ENCODE results near the gene PLEKHG1. TPM values are rescaled to one million over a fixed set of nuclear protein-coding genes. Genes with fewer than 3 reads are reported as not detected.

Gene PLEKHG1
- total and polyA plus RNA-seq, 4 donors = 3.0 to 11.9 (median 5.2) TPM

DNA sequence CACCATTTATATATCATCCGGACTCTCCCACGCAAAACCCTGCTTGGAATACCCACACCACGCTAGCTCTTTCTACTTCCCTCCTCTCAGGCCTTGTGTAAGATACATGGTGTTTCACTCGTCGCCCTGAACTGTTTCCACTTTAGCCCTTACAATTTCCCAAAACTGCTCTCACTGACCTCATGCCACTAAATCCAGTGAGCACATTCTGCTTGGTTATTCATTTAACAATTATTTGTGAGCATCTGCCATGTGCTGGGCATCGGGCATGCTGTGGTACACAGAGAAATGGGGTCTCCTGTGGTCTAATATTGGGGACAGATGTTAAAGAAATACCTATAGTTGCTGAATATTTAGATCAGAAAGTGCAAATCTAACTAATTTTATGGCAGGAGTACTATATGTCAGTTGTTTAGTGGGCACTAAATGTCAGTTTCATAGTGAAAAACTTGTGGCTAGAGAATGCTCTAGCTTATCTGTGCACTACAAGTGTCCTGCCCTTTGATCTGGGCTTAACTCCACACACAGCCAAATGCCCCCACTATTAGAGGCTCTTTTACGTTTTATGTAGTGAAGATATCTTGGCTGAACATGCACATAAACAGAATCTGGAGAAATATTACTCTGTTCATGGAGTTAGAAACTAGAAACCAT lies 41.0 kb downstream of the PLEKHG1 start (continued):
- TF ChIP-seq, protein P1, sequence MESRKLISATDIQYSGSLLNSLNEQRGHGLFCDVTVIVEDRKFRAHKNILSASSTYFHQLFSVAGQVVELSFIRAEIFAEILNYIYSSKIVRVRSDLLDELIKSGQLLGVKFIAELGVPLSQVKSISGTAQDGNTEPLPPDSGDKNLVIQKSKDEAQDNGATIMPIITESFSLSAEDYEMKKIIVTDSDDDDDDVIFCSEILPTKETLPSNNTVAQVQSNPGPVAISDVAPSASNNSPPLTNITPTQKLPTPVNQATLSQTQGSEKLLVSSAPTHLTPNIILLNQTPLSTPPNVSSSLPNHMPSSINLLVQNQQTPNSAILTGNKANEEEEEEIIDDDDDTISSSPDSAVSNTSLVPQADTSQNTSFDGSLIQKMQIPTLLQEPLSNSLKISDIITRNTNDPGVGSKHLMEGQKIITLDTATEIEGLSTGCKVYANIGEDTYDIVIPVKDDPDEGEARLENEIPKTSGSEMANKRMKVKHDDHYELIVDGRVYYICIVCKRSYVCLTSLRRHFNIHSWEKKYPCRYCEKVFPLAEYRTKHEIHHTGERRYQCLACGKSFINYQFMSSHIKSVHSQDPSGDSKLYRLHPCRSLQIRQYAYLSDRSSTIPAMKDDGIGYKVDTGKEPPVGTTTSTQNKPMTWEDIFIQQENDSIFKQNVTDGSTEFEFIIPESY (IDR thresholded peaks at IDR 0.05) = peak; percentile 29
- TF ChIP-seq, protein P2, sequence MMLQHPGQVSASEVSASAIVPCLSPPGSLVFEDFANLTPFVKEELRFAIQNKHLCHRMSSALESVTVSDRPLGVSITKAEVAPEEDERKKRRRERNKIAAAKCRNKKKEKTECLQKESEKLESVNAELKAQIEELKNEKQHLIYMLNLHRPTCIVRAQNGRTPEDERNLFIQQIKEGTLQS (IDR thresholded peaks at IDR 0.05) = peak; percentile 74

DNA sequence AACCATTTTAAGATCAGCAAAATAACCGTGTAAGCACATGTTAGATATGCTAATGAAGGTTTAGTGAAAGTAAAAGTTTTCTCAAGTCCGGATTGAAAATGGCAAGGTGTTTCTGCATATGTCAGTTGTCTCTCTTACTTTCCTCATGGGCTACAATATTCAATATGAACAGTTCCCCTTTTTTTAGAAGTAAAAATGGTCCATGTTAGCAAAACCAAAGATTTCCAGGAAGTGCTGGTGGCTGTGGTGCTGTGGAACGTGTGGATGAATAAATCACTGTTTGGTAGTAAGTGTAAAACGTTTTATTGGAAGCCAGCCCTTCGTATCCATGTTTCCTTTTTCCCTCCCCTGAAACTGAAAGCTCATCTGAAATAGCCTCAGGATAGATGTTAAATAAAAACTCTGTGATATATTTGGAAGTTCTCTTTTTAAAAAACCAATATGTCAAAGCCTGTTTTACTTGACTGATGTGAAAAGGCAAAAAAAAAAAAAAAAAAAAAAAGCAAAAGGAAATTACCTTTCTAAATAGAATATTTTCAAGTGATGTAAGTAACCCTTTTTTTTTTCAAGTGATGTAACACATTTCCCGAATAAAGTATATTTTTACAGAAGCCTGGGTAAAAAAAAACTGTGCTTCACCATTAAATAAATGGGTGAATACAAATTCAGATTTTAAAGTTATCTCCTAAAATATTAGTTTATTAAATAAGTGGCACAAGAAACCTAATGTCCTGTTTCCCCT lies 41.9 kb downstream of the PLEKHG1 start:
- DNase-seq (ENCODE audit: low spot score) = no peak
- Histone ChIP-seq H3K27ac (ENCODE audit: low read depth in 1 of 2, low read length in 2 of 2) (peak overlapping the region; percentile 82 to 85), H3K27me3 (ENCODE audit: control insufficient read depth in 4 of 4, insufficient read depth in 4 of 4, low read length in 3 of 4) (no peaks in the 10 kb centered on the region), H3K9ac (ENCODE audit: low read depth in 1 of 2, low read length in 2 of 2) (peak overlapping the region; percentile 73 to 94), H3K4me3 (ENCODE audit: low read depth in 1 of 3, low read length in 3 of 3) (peak overlapping the region; percentile 26 to 59 (median 32)), H3K9me3 (ENCODE audit: control insufficient read depth in 4 of 4, low read length in 3 of 4) (no peaks in the 10 kb centered on the region), H3K36me3 (ENCODE audit: control insufficient read depth in 4 of 4, insufficient read depth in 3 of 4, low read depth in 1 of 4, low read length in 3 of 4) (no peaks in the 10 kb centered on the region), H3K4me1 (ENCODE audit: control insufficient read depth in 4 of 4, insufficient read depth in 4 of 4, low read length in 3 of 4) (peaks cover 5 to 29% (median 21%) of the 10 kb centered on the region in 4 donors)
- peak in 1 of 2 donors; percentile 20 for TF ChIP-seq RAD21 (IDR thresholded peaks at IDR 0.05)
- TF ChIP-seq, protein P3, sequence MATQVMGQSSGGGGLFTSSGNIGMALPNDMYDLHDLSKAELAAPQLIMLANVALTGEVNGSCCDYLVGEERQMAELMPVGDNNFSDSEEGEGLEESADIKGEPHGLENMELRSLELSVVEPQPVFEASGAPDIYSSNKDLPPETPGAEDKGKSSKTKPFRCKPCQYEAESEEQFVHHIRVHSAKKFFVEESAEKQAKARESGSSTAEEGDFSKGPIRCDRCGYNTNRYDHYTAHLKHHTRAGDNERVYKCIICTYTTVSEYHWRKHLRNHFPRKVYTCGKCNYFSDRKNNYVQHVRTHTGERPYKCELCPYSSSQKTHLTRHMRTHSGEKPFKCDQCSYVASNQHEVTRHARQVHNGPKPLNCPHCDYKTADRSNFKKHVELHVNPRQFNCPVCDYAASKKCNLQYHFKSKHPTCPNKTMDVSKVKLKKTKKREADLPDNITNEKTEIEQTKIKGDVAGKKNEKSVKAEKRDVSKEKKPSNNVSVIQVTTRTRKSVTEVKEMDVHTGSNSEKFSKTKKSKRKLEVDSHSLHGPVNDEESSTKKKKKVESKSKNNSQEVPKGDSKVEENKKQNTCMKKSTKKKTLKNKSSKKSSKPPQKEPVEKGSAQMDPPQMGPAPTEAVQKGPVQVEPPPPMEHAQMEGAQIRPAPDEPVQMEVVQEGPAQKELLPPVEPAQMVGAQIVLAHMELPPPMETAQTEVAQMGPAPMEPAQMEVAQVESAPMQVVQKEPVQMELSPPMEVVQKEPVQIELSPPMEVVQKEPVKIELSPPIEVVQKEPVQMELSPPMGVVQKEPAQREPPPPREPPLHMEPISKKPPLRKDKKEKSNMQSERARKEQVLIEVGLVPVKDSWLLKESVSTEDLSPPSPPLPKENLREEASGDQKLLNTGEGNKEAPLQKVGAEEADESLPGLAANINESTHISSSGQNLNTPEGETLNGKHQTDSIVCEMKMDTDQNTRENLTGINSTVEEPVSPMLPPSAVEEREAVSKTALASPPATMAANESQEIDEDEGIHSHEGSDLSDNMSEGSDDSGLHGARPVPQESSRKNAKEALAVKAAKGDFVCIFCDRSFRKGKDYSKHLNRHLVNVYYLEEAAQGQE (IDR thresholded peaks at IDR 0.05) = peak; percentile 1
- TF ChIP-seq, protein P2 (IDR thresholded peaks at IDR 0.05) = no peak
- TF ChIP-seq YY1 (IDR thresholded peaks at IDR 0.05) = peak; percentile 72
- TF ChIP-seq TAF1 (conservative IDR thresholded peaks at IDR 0.05) = peak; percentile 57
- no peak for TF ChIP-seq HNF4A (conservative IDR thresholded peaks at IDR 0.05)
- WGBS = 1% methylated on average over 6 of the region's 6 CpGs

DNA sequence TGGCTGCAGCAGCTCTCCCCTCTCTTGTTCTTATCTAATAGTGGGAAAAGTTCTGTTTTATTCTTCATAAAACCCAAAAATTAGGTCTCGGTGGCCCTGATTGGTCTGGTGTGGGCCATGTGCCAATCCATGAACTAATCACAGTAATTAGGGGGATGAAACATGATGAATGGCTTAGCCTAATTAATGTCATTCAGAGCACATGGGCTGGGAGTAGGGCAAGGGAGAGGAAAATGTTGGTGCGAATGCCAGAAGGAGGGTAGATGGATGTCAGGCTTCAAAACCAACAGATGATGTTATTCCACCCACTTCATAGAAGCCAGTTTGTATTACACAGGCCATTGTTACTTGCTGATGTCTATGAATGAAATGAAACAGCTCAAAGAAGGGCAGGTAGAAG lies 46.5 kb downstream of the PLEKHG1 start:
- Histone ChIP-seq H3K36me3 (ENCODE audit: control insufficient read depth in 4 of 4, insufficient read depth in 3 of 4, low read depth in 1 of 4, low read length in 3 of 4) (no peaks in the 10 kb centered on the region), H3K4me3 (ENCODE audit: low read depth in 1 of 3, low read length in 3 of 3) (no peak overlapping the region), H3K27me3 (ENCODE audit: control insufficient read depth in 4 of 4, insufficient read depth in 4 of 4, low read length in 3 of 4) (no peaks in the 10 kb centered on the region), H3K27ac (ENCODE audit: low read depth in 1 of 2, low read length in 2 of 2) (no peak overlapping the region), H3K9me3 (ENCODE audit: control insufficient read depth in 4 of 4, low read length in 3 of 4) (no peaks in the 10 kb centered on the region), H3K9ac (ENCODE audit: low read depth in 1 of 2, low read length in 2 of 2) (no peak overlapping the region), H3K4me1 (ENCODE audit: control insufficient read depth in 4 of 4, insufficient read depth in 4 of 4, low read length in 3 of 4) (peaks cover 0 to 6% (median 3%) of the 10 kb centered on the region in 4 donors)
- no peak for DNase-seq (ENCODE audit: low spot score)
- TF ChIP-seq TAF1 (conservative IDR thresholded peaks at IDR 0.05) = no peak
- 96% methylated on average over 2 of the region's 2 CpGs for WGBS

Measured in liver (tissue), 9 donors.